Measurements from ENCODE around the gene FAM124B.
"Not testable (repeated sequence)": the region's sequence is repeated elsewhere in the genome, so short reads cannot be mapped to it uniquely, and the experiment has no call there.

The FAM124B gene

GRCh38 chr2:224395620-224396390, 6.1 kb downstream of the FAM124B start:
- Histone ChIP-seq H3K27ac (no peak overlapping the region), H3K4me3 (no peak overlapping the region), H3K36me3 (ENCODE audit: insufficient read depth, low read length) (no peaks in the 10 kb centered on the region), H3K9ac (ENCODE audit: insufficient read length) (no peak overlapping the region), H3K9me3 (ENCODE audit: low read depth, low read length) (no peaks in the 10 kb centered on the region)
- no peak for TF ChIP-seq POLR2AphosphoS5 (IDR thresholded peaks at IDR 0.05; ENCODE audit: borderline replicate concordance, low read depth, low read length)
- TF ChIP-seq FOXP2 (optimal IDR thresholded peaks at IDR 0.05; ENCODE audit: control extremely low read depth, extremely low read length, insufficient read depth) = no peak
- TF ChIP-seq EZH2 (IDR thresholded peaks at IDR 0.05) = no peak
- DNase-seq (ENCODE audit: low read depth, low spot score) = no peak

- TF ChIP-seq POLR2AphosphoS5 (IDR thresholded peaks at IDR 0.05; ENCODE audit: borderline replicate concordance, low read depth, low read length) (no peak), EZH2 (IDR thresholded peaks at IDR 0.05) (no peak), FOXP2 (optimal IDR thresholded peaks at IDR 0.05; ENCODE audit: control extremely low read depth, extremely low read length, insufficient read depth) (no peak)
- Histone ChIP-seq H3K27ac (no peak overlapping the region), H3K36me3 (ENCODE audit: insufficient read depth, low read length) (no peaks in the 10 kb centered on the region), H3K4me3 (no peak overlapping the region), H3K9ac (ENCODE audit: insufficient read length) (no peak overlapping the region), H3K9me3 (ENCODE audit: low read depth, low read length) (no peaks in the 10 kb centered on the region)
- no peak for DNase-seq (ENCODE audit: low read depth, low spot score)
Observed at GRCh38 chr2:224393157-224393872, 8.6 kb downstream of the FAM124B start.

GRCh38 chr2:224392545-224392944, 9.4 kb downstream of the FAM124B start:
- Histone ChIP-seq H3K27ac (no peak overlapping the region), H3K4me3 (no peak overlapping the region), H3K9ac (ENCODE audit: insufficient read length) (no peak overlapping the region), H3K9me3 (ENCODE audit: low read depth, low read length) (no peaks in the 10 kb centered on the region), H3K36me3 (ENCODE audit: insufficient read depth, low read length) (no peaks in the 10 kb centered on the region)
- TF ChIP-seq POLR2AphosphoS5 (IDR thresholded peaks at IDR 0.05; ENCODE audit: borderline replicate concordance, low read depth, low read length) (no peak), FOXP2 (optimal IDR thresholded peaks at IDR 0.05; ENCODE audit: control extremely low read depth, extremely low read length, insufficient read depth) (no peak), EZH2 (IDR thresholded peaks at IDR 0.05) (no peak)
- no peak for DNase-seq (ENCODE audit: low read depth, low spot score)

- H3K27ac ChIP-seq = no peak overlapping the region
- H3K36me3 ChIP-seq (ENCODE audit: insufficient read depth, low read length) = no peaks in the 10 kb centered on the region
- no peak overlapping the region for H3K4me3 ChIP-seq
- no peaks in the 10 kb centered on the region for H3K9me3 ChIP-seq (ENCODE audit: low read depth, low read length)
- TF ChIP-seq FOXP2 (optimal IDR thresholded peaks at IDR 0.05; ENCODE audit: control extremely low read depth, extremely low read length, insufficient read depth) = no peak
- no peak for TF ChIP-seq POLR2AphosphoS5 (IDR thresholded peaks at IDR 0.05; ENCODE audit: borderline replicate concordance, low read depth, low read length)
- TF ChIP-seq EZH2 (IDR thresholded peaks at IDR 0.05) = no peak
- DNase-seq (ENCODE audit: low read depth, low spot score) = no peak
- no peak overlapping the region for H3K9ac ChIP-seq (ENCODE audit: insufficient read length)
Observed at GRCh38 chr2:224389317-224389716, 12.6 kb downstream of the FAM124B start.

DNA sequence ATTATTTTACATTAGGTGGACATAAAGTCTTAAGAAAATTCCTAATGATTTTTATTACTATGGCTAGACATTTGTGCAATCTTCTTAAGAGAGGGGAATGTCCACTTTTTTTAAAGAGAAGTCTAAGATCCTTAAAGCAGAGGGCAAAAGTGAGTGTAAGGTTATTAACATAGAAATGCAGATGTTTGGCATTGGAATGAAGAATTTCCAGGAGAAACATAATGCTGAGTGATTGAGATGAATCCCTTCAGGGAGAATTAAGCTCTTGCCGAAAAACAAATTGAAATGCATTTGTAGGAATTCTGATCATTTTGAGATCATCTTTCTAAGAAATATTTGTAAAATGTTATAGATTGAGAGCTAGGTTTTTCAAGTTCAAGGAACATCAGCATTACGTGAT, 15.0 kb downstream of the FAM124B start:
- Histone ChIP-seq H3K9ac (ENCODE audit: insufficient read length) (no peak overlapping the region), H3K27ac (no peak overlapping the region), H3K36me3 (ENCODE audit: insufficient read depth, low read length) (no peaks in the 10 kb centered on the region), H3K9me3 (ENCODE audit: low read depth, low read length) (no peaks in the 10 kb centered on the region), H3K4me3 (no peak overlapping the region)
- DNase-seq (ENCODE audit: low read depth, low spot score) = no peak
- TF ChIP-seq FOXP2 (optimal IDR thresholded peaks at IDR 0.05; ENCODE audit: control extremely low read depth, extremely low read length, insufficient read depth) (no peak), EZH2 (IDR thresholded peaks at IDR 0.05) (no peak), POLR2AphosphoS5 (IDR thresholded peaks at IDR 0.05; ENCODE audit: borderline replicate concordance, low read depth, low read length) (no peak)

DNA sequence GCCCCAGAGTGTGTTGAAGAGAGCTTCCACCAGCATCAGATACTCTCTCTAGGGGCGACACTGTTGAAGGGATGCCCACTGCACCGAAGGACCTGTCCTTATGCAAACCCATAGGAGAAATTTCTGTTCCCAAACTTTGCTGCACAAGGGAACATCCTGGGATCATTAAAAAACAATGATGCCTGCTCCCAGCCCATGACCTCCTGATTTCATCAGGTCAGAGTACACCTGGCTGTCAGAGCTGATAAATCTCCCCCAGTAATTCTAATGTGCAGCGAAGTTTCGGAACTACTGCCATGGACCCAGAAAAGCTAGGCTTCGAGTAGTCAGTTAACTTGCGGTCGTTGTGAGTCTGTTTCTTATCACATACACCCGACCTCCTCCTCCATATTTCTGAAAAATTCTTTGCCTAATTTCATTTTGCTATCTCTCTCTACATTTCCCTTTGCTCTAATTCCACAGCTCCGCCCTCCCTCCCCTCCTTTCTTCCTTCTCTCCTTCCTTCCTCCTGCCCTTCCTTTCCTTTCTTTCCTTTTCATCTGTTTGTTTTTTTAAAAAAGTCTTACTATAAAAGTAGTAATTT, 18.8 kb downstream of the FAM124B start:
- H3K27ac ChIP-seq = no peak overlapping the region
- TF ChIP-seq EZH2 (IDR thresholded peaks at IDR 0.05) (no peak), POLR2AphosphoS5 (IDR thresholded peaks at IDR 0.05; ENCODE audit: borderline replicate concordance, low read depth, low read length) (no peak), FOXP2 (optimal IDR thresholded peaks at IDR 0.05; ENCODE audit: control extremely low read depth, extremely low read length, insufficient read depth) (no peak)
- no peak overlapping the region for H3K4me3 ChIP-seq
- H3K36me3 ChIP-seq (ENCODE audit: insufficient read depth, low read length) = no peaks in the 10 kb centered on the region
- no peaks in the 10 kb centered on the region for H3K9me3 ChIP-seq (ENCODE audit: low read depth, low read length)
- DNase-seq (ENCODE audit: low read depth, low spot score) = no peak
- H3K9ac ChIP-seq (ENCODE audit: insufficient read length) = no peak overlapping the region

DNA sequence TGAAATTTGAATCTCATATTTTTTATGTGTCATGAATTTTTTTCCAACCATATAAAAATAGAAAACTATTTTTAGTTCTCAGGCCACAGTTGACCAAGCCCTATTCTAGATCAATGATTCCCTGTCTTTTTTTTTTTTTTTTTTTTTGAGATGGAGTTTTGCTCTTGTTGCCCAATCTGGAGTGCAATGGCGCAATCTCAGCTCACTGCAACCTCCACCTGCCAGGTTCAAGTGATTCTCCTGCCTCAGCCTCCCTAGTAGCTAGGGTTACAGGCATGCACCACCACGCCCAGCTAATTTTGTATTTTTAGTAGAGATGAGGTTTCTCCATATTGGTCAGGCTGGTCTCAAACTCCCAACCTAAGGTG, 19.6 kb downstream of the FAM124B start:
- H3K9me3 ChIP-seq (ENCODE audit: low read depth, low read length); H3K36me3 ChIP-seq (ENCODE audit: insufficient read depth, low read length); H3K9ac ChIP-seq (ENCODE audit: insufficient read length); DNase-seq (ENCODE audit: low read depth, low spot score); H3K27ac ChIP-seq; H3K4me3 ChIP-seq: not testable (repeated sequence)

- Histone ChIP-seq H3K9me3 (ENCODE audit: low read depth, low read length) (no peaks in the 10 kb centered on the region), H3K4me3 (no peak overlapping the region), H3K27ac (no peak overlapping the region), H3K9ac (ENCODE audit: insufficient read length) (no peak overlapping the region), H3K36me3 (ENCODE audit: insufficient read depth, low read length) (no peaks in the 10 kb centered on the region)
- TF ChIP-seq POLR2AphosphoS5 (IDR thresholded peaks at IDR 0.05; ENCODE audit: borderline replicate concordance, low read depth, low read length) (no peak), FOXP2 (optimal IDR thresholded peaks at IDR 0.05; ENCODE audit: control extremely low read depth, extremely low read length, insufficient read depth) (no peak), EZH2 (IDR thresholded peaks at IDR 0.05) (no peak)
- no peak for DNase-seq (ENCODE audit: low read depth, low spot score)
Observed at GRCh38 chr2:224381521-224382279, 20.2 kb downstream of the FAM124B start.
